Activated CD4-positive, alpha-beta T cell treated with anti-CD3 and anti-CD28 coated beads, Interleukin-2, amount 10 ng/mL, durations not matched to agents 24 days and 14 days (primary cell): ENCODE results near the gene PARD3. TPM values are rescaled to one million over a fixed set of nuclear protein-coding genes. Genes with fewer than 3 reads are reported as not detected.
"Not testable (repeated sequence)": the region's sequence is repeated elsewhere in the genome, so short reads cannot be mapped to it uniquely, and the experiment has no call there.

Source experiments
- DNase-seq: peaks from one replicate; pipeline ENCODE4 v3.0.0; 2022
- H3K27ac Mint-ChIP-seq: one replicate; pipeline ENCODE4 v1.8.0; 2022; ENCODE audit warnings: mild to moderate bottlenecking, mixed read lengths
- H3K27me3 Mint-ChIP-seq: one replicate; pipeline ENCODE4 v1.8.0; 2022; ENCODE audit warnings: mixed read lengths
- H3K36me3 Mint-ChIP-seq: one replicate; pipeline ENCODE4 v1.8.0; 2022; ENCODE audit warnings: low read depth, mild to moderate bottlenecking, mixed read lengths
- H3K4me1 Mint-ChIP-seq: one replicate; pipeline ENCODE4 v1.8.0; 2021; ENCODE audit warnings: mixed read lengths
- H3K4me3 Mint-ChIP-seq: one replicate; pipeline ENCODE4 v1.8.0; 2022; ENCODE audit warnings: mild to moderate bottlenecking, moderate library complexity, mixed read lengths
- H3K9me3 Mint-ChIP-seq: one replicate; pipeline ENCODE4 v1.8.0; 2021; ENCODE audit warnings: mixed read lengths
- intact Hi-C: fragments of 100-400 bp; cut with micrococcal nuclease; formaldehyde crosslinking; loops from one replicate; pipeline ENCODE4 v1.15.1; 2023
- total RNA-seq: library from RNA; stranded (reverse); gene quantifications from 2 replicates; pipeline ENCODE4 v1.2.3, GENCODE V29; 2022

PARD3 gene
- total RNA-seq, 1 donor from 2014 or later, result 2.9 TPM

DNA sequence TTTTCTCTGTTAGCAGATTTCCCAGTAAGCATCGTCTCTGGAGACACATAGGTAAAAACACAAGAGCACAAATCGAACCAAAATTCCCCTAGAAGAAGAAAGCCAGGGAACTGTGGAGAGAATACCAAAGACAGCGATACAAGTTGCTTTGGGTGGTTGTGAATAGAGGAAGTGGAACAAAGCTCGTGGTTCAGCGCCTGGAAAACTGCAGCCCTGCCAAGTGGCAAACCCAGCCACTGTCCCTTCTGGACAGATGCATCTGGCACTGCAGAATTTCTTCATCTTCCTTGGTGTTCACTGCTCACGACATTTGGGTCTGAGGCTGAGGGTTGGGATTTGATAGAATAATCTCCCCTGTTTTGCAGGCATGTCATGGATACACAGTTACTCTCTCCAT, 733.8 kb downstream of the PARD3 start:
- no peaks in the 10 kb centered on the region for H3K36me3 Mint-ChIP-seq
- peaks cover 4% of the 10 kb centered on the region for H3K9me3 Mint-ChIP-seq
- no peak for DNase-seq
- no peak overlapping the region for H3K27ac Mint-ChIP-seq
- intact Hi-C loops, result no loop called here
- no peaks in the 10 kb centered on the region for H3K27me3 Mint-ChIP-seq
- no peaks in the 10 kb centered on the region for H3K4me1 Mint-ChIP-seq
- H3K4me3 Mint-ChIP-seq, result no peak overlapping the region

DNA sequence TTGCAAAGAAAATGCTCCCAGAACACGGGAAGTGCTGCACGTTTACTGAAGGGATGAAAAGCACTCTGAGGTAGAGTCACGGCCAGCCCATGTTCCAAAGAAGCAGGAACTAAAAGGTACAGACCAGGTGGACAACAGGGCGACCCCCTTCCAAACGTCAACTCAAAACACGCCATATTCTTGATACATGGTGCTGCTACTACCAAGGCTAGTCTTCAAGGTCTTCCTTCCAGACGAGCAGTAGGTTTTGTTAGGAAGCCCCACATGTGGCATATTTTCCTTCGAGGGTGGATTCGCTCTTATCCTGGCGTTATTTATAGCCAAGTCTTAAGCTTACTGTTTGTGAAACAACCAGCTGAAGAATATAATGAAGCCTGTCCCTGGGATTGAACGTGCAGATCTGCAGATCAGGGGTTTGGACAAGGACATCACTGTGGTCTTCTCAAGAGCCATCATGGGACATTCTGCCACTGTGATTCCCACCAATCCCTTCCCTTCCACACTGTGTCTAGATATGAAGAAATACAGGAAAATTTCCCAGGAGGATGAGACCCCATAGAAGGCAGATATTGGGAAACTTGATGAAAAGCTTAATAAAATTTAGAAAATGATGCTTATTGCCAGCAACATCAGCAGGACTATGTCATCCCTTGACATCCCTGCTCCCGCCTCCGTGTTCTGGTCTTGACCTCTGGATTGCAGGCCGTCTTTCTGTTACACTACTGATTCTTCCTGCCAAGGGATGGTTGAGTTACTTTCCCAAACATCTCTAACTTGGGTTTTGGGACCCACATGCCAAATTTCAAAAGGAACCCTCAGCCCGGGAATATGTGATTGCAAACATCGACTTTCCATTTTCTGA, 734.4 kb downstream of the PARD3 start:
- Mint-ChIP-seq H3K4me1 (no peaks in the 10 kb centered on the region), H3K27me3 (no peaks in the 10 kb centered on the region), H3K36me3 (no peaks in the 10 kb centered on the region), H3K27ac (no peak overlapping the region), H3K4me3 (no peak overlapping the region), H3K9me3 (peaks cover 4% of the 10 kb centered on the region)
- intact Hi-C loops, result no loop called here
- no peak for DNase-seq

DNA sequence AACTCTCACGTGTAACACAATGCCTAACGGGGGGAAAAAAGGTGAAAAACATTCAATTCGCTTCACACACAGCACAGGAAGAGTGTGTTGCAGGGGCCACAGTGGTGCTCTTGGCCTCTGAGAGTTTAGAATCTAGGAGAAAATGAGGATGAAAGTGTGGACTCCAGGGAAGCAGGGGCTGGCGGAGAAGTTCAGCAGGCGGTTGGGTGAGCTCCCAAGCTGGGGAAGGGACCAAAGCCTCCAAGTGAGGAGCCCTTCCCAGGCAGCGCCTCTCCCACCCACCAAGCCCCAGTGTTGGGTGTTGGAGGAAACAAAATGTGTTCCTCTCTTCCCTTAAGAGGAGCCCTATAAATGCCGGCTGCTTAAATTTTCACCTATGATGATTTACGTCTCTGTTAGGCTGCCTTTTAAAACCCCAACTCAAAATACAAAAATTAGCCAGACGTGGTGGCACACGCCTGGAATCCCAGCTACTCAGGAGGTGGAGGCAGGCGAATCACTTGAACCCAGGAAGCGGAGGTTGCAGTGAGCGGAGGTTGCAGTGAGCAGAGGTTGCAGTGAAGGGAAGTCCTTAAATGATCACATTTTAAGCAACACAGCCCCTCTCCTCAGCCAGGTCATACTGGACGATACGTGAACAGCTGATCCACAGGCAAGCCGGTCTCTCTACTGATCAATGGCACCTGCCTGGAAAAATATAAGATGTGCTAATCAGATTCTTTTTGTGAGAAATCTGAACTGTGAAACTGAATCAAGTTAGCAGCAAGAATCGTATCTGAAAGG, 735.2 kb downstream of the PARD3 start:
- H3K27me3 Mint-ChIP-seq, result no peaks in the 10 kb centered on the region
- H3K4me3 Mint-ChIP-seq, result no peak overlapping the region
- peaks cover 4% of the 10 kb centered on the region for H3K9me3 Mint-ChIP-seq
- H3K4me1 Mint-ChIP-seq, result no peaks in the 10 kb centered on the region
- H3K27ac Mint-ChIP-seq, result no peak overlapping the region
- no peak for DNase-seq
- H3K36me3 Mint-ChIP-seq, result no peaks in the 10 kb centered on the region
- intact Hi-C loops, result no loop called here

DNA sequence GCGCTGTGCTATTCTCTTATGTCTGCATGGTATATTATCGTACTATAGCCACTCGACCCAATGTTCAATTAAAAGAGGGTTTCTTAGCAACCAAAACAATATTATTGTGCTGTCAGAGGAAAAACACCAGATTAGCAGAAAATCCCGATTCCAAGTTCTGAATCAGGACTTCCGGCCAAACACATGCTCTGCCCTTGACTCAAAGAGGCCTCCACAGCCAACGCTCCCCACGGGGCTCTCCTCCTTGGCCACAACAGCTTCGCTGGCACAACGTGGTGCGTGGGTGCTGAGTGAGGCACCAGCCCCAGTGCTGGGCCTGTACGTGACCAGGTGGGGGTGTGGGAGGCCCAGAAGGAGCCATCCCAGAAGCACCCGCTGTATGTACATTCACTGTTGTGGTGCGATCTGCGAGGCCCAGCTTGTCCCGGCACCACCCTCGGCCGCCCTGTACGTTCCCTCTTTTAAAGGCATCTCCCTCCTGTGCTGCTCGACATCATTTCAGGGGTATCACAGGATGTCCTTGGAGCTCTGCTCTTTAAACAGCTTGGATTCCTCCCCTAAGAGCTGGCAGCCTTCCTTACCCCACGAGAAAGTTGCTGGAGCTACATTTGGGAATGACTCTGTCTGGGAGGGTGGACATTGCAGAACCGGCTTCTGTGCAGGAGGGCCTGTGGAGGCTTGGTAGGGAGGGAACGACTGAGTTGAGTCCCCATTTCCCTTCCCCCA, 736.2 kb downstream of the PARD3 start:
- no peak overlapping the region for H3K4me3 Mint-ChIP-seq
- H3K4me1 Mint-ChIP-seq, result no peaks in the 10 kb centered on the region
- DNase-seq, result no peak
- H3K27ac Mint-ChIP-seq, result no peak overlapping the region
- intact Hi-C loops, result no loop called here
- H3K36me3 Mint-ChIP-seq, result no peaks in the 10 kb centered on the region
- H3K27me3 Mint-ChIP-seq, result no peaks in the 10 kb centered on the region
- peaks cover 3% of the 10 kb centered on the region for H3K9me3 Mint-ChIP-seq

DNA sequence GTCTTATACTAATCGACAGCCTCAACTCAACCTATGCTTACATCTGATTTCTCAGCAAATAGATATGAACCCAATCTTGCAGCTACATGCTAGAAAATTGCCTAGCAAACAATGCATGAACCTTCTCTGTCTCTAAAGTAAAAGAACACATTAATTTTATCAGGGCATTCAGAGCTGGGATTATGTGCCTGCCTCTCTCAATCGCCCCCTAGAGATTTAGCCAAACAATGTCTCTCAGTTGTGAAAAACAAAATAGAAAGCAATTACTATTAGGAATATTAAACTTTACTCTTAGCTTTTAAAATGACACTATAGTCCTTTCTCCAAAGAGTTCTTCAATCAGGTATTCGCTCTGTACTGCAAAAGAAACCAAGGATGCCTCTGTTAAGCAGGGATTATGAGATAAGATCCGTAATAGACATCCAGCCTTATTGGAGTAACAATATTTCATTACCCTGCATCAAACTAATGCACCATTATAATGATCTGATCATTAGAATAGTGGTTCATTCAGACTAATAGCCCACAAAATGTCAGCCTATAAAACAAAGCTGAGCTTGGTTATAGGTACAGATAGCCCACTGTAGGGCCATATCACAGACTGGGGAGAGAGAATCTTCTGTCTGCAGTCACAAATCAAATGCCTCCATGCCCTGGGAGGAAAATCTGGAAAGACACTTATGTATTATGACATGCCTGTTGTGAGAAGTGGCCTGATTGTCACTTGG, 736.9 kb downstream of the PARD3 start:
- Mint-ChIP-seq H3K27ac (no peak overlapping the region), H3K36me3 (no peaks in the 10 kb centered on the region), H3K4me3 (no peak overlapping the region), H3K9me3 (no peaks in the 10 kb centered on the region), H3K27me3 (no peaks in the 10 kb centered on the region), H3K4me1 (no peaks in the 10 kb centered on the region)
- DNase-seq, result no peak
- intact Hi-C loops, result no loop called here

DNA sequence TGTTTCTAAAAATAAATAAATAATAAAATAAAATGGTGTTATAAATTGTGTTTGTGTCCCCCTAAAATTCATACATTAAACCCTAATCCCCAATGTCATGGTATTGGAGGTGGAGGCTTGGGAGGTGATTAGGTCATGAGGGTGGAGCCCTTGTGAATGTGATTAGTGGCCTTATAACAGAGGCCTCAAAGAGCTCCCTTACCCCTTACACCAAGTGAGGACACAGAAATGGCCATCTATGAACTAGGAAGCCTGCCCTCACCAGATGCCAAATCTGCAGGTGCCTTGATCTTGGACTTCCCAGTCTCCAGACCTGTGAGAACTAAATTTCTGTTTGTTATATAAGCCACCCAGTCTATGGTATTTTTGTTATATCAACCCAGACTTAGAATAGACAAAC, 738.7 kb downstream of the PARD3 start:
- Mint-ChIP-seq H3K4me3 (no peak overlapping the region), H3K9me3 (peaks cover 7% of the 10 kb centered on the region), H3K27me3 (no peaks in the 10 kb centered on the region), H3K4me1 (no peaks in the 10 kb centered on the region), H3K36me3 (no peaks in the 10 kb centered on the region), H3K27ac (no peak overlapping the region)
- no peak for DNase-seq
- intact Hi-C loops, result no loop called here

DNA sequence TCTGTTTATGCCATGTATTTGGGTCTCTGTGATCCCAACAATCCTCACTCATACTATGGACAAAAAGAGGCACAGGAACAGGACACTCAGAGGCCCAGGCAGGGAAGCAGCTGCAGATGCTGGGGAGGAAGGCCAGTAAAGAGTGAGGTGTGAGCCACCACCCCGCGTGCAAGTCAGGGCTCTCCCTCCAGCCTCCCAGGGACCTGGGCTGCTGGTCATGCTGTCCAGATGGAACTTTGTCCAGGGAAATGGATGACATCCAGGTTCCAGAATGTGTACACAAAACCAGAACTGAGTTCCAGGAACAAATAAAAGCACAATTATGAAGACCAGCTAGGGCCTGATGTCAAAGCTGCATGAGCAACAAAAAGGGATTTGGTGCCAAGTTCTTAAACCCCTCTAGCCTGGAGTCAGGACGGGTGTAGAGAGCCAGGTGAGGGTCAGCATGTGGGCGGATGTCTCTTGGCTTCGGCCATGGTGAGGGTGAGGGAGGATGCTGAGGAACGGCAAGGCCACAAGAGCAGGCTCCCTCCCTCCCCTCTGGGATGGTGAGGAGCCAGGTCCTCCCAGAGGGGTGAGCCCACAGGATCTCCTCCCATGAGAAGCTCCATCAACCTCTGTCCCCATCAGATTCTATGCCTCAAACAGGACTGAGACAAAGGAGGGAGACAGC, 739.7 kb downstream of the PARD3 start:
- Mint-ChIP-seq H3K27ac (no peak overlapping the region), H3K9me3 (peaks cover 9% of the 10 kb centered on the region), H3K4me1 (no peaks in the 10 kb centered on the region), H3K36me3 (no peaks in the 10 kb centered on the region), H3K27me3 (no peaks in the 10 kb centered on the region), H3K4me3 (no peak overlapping the region)
- no peak for DNase-seq
- intact Hi-C loops, result no loop called here

DNA sequence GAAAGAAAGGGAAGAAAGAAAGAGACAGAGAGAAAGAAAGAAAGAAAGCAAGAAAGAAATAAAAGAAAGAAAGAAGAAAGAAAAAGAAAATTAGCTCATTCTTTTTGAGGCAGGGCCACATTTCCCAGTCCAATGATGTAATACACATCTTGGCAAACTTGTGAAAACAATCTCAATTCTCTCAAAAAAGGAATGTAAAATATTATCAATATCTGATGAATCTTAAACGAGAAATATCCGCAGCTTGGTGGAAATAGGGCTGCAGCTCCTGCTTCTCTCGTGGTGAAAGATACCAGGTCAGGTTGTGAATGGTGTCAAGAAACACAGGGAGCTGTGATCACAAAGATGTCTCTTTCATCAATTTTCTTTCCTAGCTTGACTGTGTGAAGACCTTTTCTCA, 741.0 kb downstream of the PARD3 start:
- no peaks in the 10 kb centered on the region for H3K27me3 Mint-ChIP-seq
- no peaks in the 10 kb centered on the region for H3K36me3 Mint-ChIP-seq
- no peak for DNase-seq
- H3K27ac Mint-ChIP-seq, result no peak overlapping the region
- H3K4me1 Mint-ChIP-seq, result no peaks in the 10 kb centered on the region
- no peak overlapping the region for H3K4me3 Mint-ChIP-seq
- H3K9me3 Mint-ChIP-seq, result peaks cover 19% of the 10 kb centered on the region
- intact Hi-C loops, result no loop called here

DNA sequence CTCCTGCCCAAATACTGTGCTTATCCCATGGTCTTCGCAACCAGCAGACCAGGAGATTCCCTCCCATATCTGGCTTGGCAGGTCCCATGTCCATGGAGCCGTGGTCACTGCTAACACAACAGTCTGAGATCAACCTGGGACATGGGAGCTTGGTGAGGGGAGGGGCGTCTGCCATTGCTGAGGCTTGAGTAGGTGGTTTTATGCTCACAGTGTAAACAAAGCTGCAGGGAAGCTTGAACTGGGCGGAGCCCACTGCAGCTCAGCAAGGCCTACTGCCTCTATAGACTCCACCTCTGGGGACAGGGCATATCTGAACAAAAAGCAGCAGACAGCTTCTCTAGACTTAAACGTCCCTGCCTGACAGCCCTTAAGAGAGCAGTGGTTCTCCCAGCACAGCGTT, 747.4 kb downstream of the PARD3 start:
- intact Hi-C loops, H3K27ac Mint-ChIP-seq, H3K27me3 Mint-ChIP-seq, DNase-seq, H3K36me3 Mint-ChIP-seq, H3K4me3 Mint-ChIP-seq, H3K4me1 Mint-ChIP-seq: not testable (repeated sequence)
- peaks cover 34% of the 10 kb centered on the region for H3K9me3 Mint-ChIP-seq

DNA sequence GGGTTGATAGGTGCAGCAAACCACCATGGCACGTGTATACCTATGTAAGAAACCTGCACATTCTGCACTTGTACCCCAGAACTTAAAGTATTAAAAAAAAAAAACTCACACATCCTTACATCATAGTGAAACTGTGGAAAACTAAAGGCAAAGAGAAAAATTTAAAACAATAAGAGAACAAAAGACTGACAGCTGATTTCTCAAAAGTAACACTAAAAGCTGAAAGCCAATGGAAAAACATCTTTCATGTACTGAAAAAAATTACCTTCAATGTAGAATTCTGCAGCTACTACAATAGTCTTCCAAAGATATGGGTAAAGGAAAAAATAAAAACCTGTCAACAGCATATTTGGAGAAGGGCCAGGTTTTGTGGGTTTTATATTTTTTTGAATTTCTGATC, 751.5 kb downstream of the PARD3 start:
- no peak overlapping the region for H3K27ac Mint-ChIP-seq
- H3K27me3 Mint-ChIP-seq, result no peaks in the 10 kb centered on the region
- intact Hi-C loops, result no loop called here
- H3K4me3 Mint-ChIP-seq, result no peak overlapping the region
- DNase-seq, result no peak
- no peaks in the 10 kb centered on the region for H3K36me3 Mint-ChIP-seq
- no peaks in the 10 kb centered on the region for H3K4me1 Mint-ChIP-seq
- H3K9me3 Mint-ChIP-seq, result peaks cover 14% of the 10 kb centered on the region

DNA sequence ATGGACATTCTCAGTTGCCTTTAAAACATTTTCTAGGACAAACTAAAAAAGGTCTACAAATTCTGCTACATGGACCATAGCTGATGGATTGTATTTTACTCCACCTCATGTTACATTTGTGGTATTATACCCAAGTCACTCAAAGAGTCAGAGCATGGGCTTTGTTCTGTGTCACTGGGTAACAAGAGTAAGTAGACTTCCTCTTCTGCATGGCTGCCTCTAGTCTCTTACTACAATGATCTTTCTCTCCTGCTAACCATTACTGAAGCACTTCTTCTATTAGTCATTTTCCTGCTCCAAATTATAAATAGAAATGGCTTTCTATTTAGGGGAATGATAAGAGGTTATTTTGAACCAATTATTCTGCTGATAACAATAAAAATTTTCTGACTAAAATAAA, 753.3 kb downstream of the PARD3 start:
- DNase-seq, result no peak
- no peaks in the 10 kb centered on the region for H3K36me3 Mint-ChIP-seq
- H3K4me3 Mint-ChIP-seq, result no peak overlapping the region
- peaks cover 12% of the 10 kb centered on the region for H3K9me3 Mint-ChIP-seq
- intact Hi-C loops, result no loop called here
- H3K27ac Mint-ChIP-seq, result no peak overlapping the region
- no peaks in the 10 kb centered on the region for H3K27me3 Mint-ChIP-seq
- H3K4me1 Mint-ChIP-seq, result no peaks in the 10 kb centered on the region
